GM12878 (cell line): Measurements from ENCODE around the gene EXD3. TPM values are rescaled to one million over a fixed set of nuclear protein-coding genes. Genes with fewer than 3 reads are reported as not detected.
"Not testable (repeated sequence)": the region's sequence is repeated elsewhere in the genome, so short reads cannot be mapped to it uniquely, and the experiment has no call there.

Experiments
- ATAC-seq: fragments of 200-7000 bp; cut with Tn5 transposase; 3 replicates; pipeline ENCODE4 v1.9.1; 2020; ENCODE audit warnings: mild to moderate bottlenecking, moderate library complexity
- BruUV-seq: library from RNA; stranded (reverse); fragments of 400-500 nt; replicated peaks from 2 replicates; lab custom pipeline; 2021; lab: Mats Ljungman, UMichigan
- CTCF ChIA-PET: fragments of 300-600 bp; sonication (Branson Sonifier 250); formaldehyde crosslinking; extraction: SDS; loops from one replicate; lab custom pipeline; 2021; ENCODE audit warnings: inconsistent platforms; lab: Yijun Ruan, JAX
- POLR2A ChIA-PET: fragments of 350-600 bp; formaldehyde crosslinking; extraction: SDS; loops from one replicate; lab custom pipeline; 2021; ENCODE audit warnings: inconsistent platforms; lab: Charles Lee
- RAD21 ChIA-PET: fragments of 300-600 bp; sonication (Branson Sonifier 250); formaldehyde crosslinking; loops from one replicate; lab custom pipeline; 2023; ENCODE audit warnings: antibody characterized with exemption; ENCODE audit not compliant: unreplicated experiment; lab: Charles Lee
- SMC1A ChIA-PET: fragments of 300-600 bp; sonication (Branson Sonifier 250); formaldehyde crosslinking; loops from one replicate; lab custom pipeline; 2023; ENCODE audit not compliant: unreplicated experiment, uncharacterized antibody; lab: Charles Lee
- DNase-seq: peaks from one replicate; pipeline ENCODE4 v3.0.0-alpha.2; 2011; ENCODE audit warnings: low read depth, low spot score
- FAIRE-seq: peaks from 3 replicates; lab custom pipeline; 2011; peaks lifted over from hg19 to GRCh38; lab: Jason Lieb, UNC
- H2AFZ ChIP-seq: 2 replicates; pipeline ENCODE4 v1.6.0; 2011; ENCODE audit warnings: low read depth, low read length, control low read depth; ENCODE audit not compliant: control insufficient read depth
- H3K27ac ChIP-seq: 2 replicates; pipeline ENCODE4 v1.5.1; 2011; ENCODE audit warnings: control low read depth; ENCODE audit not compliant: control insufficient read depth, insufficient read depth
- H3K27me3 ChIP-seq, 2 experiments: replicated peaks in 1 of 2; 2 replicates each; pipeline versions ENCODE4 v1.6.0 to v1.6.1; 2011; ENCODE audit warnings: low read length in 1 of 2; ENCODE audit not compliant: control insufficient read depth in 2 of 2, insufficient read depth in 2 of 2
- H3K36me3 ChIP-seq, 2 experiments: 2 replicates each; pipeline ENCODE4 v1.5.1; 2011; ENCODE audit warnings: low read length in 1 of 2; ENCODE audit not compliant: control insufficient read depth in 2 of 2, insufficient read depth in 2 of 2
- H3K4me1 ChIP-seq: 2 replicates; pipeline ENCODE4 v1.6.1; 2011; ENCODE audit warnings: mild to moderate bottlenecking, low read length, moderate library complexity, mixed read lengths; ENCODE audit not compliant: control insufficient read depth, insufficient read depth
- H3K4me2 ChIP-seq: 2 replicates; pipeline ENCODE4 v1.6.0; 2011; ENCODE audit warnings: control low read depth; ENCODE audit not compliant: control insufficient read depth, insufficient read depth
- H3K4me3 ChIP-seq: fragments of 200-600 bp; sonication (generic); 2 replicates; pipeline ENCODE4 v1.5.1; 2016
- H3K79me2 ChIP-seq: 2 replicates; pipeline ENCODE4 v1.6.0; 2011; ENCODE audit warnings: low read length; ENCODE audit not compliant: control insufficient read depth, insufficient read depth
- H3K9ac ChIP-seq: 2 replicates; pipeline ENCODE4 v1.8.0; 2011; ENCODE audit warnings: low read length, control low read depth, mixed read lengths; ENCODE audit not compliant: control insufficient read depth, insufficient read depth
- H3K9me3 ChIP-seq: replicated peaks from 3 replicates; pipeline ENCODE4 v1.5.1; 2011; ENCODE audit warnings: mild to moderate bottlenecking, low read length; ENCODE audit not compliant: control insufficient read depth, insufficient read depth
- H4K20me1 ChIP-seq: 2 replicates; pipeline ENCODE4 v1.6.0; 2011; ENCODE audit not compliant: control insufficient read depth, insufficient read depth
- JUNB ChIP-seq: IDR thresholded peaks from 2 replicates; pipeline ENCODE4 v1.6.1; 2016; ENCODE audit warnings: antibody characterized with exemption, mild to moderate bottlenecking
- RUNX3 ChIP-seq: IDR thresholded peaks from 2 replicates; pipeline ENCODE4 v1.6.1; 2012; ENCODE audit warnings: low read length, inconsistent platforms
- WGBS: methylation state at CpG from one replicate; pipeline ENCODE4 v1.1.6; 2016; ENCODE audit warnings: low lambda C conversion rate; ENCODE audit not compliant: insufficient replicate concordance, insufficient coverage; ENCODE audit errors: missing lambda C conversion rate; 5-methylcytosine and 5-hydroxymethylcytosine counted together
- in situ Hi-C: fragments of 300-500 bp; cut with MboI; formaldehyde crosslinking; loops from 9 replicates; pipeline ENCODE4 v1.14.3; 2018; ENCODE audit warnings: mixed read lengths
- intact Hi-C: fragments of 100-400 bp; cut with micrococcal nuclease; formaldehyde crosslinking; loops from one replicate; pipeline ENCODE4 v1.14.2; 2022; ENCODE audit not compliant: unreplicated experiment
- polyA plus RNA-seq, 11 experiments: library from polyadenylated mRNA; depleted of rRNA in 4 of 11; unstranded in 6 of 11; stranded (reverse) in 5 of 11; fragments of >200 nt; fragmentation: Nextera tagmentation in 4 of 11; fragmentation: Illumina TruSeq in 1 of 11; extraction: Ambion mirVana in 4 of 11; extraction: Trizol in 1 of 11; gene quantifications; 1 replicate in 1 of 11; 2 replicates in 10 of 11; pipeline versions ENCODE4 v1.2.1 to v1.2.3, GENCODE V29; 2011 to 2016; ENCODE audit warnings: inconsistent platforms in 2 of 11, missing spikeins in 2 of 11, low read depth in 1 of 11
- total RNA-seq, 4 experiments: library from RNA; depleted of rRNA in 3 of 4; stranded (reverse); fragments of >200 nt in 3 of 4; fragmentation: Illumina TruSeq in 1 of 4; extraction: Trizol in 1 of 4; gene quantifications; 2 replicates each; pipeline versions ENCODE4 v1.2.1 to v1.2.3, GENCODE V29; 2013 to 2021
- TF ChIP-seq, protein P1 (sequence below): IDR thresholded peaks from 2 replicates; pipeline ENCODE4 v1.6.1; 2011; ENCODE audit warnings: borderline replicate concordance, low read depth, mild to moderate bottlenecking, moderate library complexity, low read length; ENCODE audit not compliant: insufficient read depth, poor library complexity, severe bottlenecking

The EXD3 gene
- total and polyA plus RNA-seq, 10 of the 15 experiments (the other 5 are each of a cell fraction or from before 2014, with no cell fraction given): 0.21 to 7.1 (median 3.6) TPM

DNA sequence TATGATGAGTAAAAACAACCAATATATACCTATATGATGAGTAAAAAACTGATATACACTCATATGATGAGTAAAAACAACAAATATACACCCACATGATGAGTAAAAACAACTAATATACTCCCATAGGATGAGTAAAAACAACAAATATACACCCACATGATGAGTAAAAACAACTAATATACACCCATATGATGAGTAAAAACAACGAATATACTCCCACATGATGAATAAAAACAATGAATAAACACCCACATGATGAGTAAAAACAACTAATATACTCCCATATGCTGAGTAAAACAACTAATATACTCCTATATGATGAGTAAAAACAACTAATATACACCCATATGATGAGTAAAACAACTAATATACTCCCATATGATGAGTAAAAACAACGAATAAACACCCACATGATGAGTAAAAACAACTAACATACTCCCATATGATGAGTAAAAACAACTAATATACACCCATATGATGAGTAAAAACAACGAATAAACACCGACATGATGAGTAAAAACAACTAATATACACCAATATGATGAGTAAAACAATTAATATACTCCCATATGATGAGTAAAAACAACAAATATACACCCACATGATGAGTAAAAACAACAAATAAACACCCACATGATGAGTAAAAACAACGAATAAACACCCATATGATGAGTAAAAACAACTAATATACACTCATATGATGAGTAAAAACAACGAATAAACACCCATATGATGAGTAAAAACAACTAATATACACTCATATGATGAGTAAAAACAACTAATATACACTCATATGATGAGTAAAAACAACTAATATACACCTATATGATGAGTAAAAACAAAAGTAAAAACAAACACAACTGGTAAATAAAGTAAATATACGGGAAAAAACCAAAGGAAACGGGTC lies 95.1 kb downstream of the EXD3 start:
- H3K9ac ChIP-seq, ATAC-seq: not testable (repeated sequence)

More for the DNA sequence above, 95.1 kb downstream of the EXD3 start:
- H3K4me2 ChIP-seq, H3K27me3 ChIP-seq, H4K20me1 ChIP-seq, H3K36me3 ChIP-seq, H3K9me3 ChIP-seq, H3K27ac ChIP-seq, SMC1A ChIA-PET, DNase-seq, H3K79me2 ChIP-seq, H3K4me3 ChIP-seq, in situ Hi-C loops, H2AFZ ChIP-seq, RAD21 ChIA-PET, CTCF ChIA-PET, H3K4me1 ChIP-seq, POLR2A ChIA-PET, BruUV-seq, intact Hi-C loops: not testable (repeated sequence)
- FAIRE-seq: peak; percentile 98
- WGBS: 17% methylated on average over 8 of the region's 8 CpGs
- TF ChIP-seq RUNX3 (peak; percentile 37; the same call in 1 of the 2 replicates), JUNB (peak; percentile 92)
- TF ChIP-seq, protein P1, sequence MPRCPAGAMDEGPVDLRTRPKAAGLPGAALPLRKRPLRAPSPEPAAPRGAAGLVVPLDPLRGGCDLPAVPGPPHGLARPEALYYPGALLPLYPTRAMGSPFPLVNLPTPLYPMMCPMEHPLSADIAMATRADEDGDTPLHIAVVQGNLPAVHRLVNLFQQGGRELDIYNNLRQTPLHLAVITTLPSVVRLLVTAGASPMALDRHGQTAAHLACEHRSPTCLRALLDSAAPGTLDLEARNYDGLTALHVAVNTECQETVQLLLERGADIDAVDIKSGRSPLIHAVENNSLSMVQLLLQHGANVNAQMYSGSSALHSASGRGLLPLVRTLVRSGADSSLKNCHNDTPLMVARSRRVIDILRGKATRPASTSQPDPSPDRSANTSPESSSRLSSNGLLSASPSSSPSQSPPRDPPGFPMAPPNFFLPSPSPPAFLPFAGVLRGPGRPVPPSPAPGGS: peak; percentile 38
